Natural killer cell treated with Interleukin-12 subunit alpha and Interleukin-12 subunit beta and Interleukin-15 and Interleukin-18, amount 100 ng/mL, for 72 hours (primary cell): Measurements from ENCODE around the gene SYNE1. TPM values are rescaled to one million over a fixed set of nuclear protein-coding genes. Genes with fewer than 3 reads are reported as not detected.

Source experiments
- ATAC-seq, 2 donors: fragments of 150-1000 bp; cut with Tn5 transposase in 1 of 2; sonication (Bioruptor Pico), chemical (Tn5 transposase) in 1 of 2; 2 replicates each; pipeline ENCODE4 v1.10.0; 2021
- DNase-seq: peaks from one replicate; pipeline ENCODE4 v3.0.0; 2022; ENCODE audit warnings: low spot score
- H3K27ac Mint-ChIP-seq, 2 donors: 1 replicate in 1 of 2; 2 replicates in 1 of 2; pipeline ENCODE4 v1.8.0; 2022; ENCODE audit warnings: mixed read lengths in 2 of 2, mild to moderate bottlenecking in 1 of 2, moderate library complexity in 1 of 2
- H3K27me3 Mint-ChIP-seq, 2 donors: 1 replicate in 1 of 2; 2 replicates in 1 of 2; pipeline ENCODE4 v1.8.0; 2022; ENCODE audit warnings: mixed read lengths in 2 of 2
- H3K36me3 Mint-ChIP-seq: one replicate; pipeline ENCODE4 v1.8.0; 2022; ENCODE audit warnings: mixed read lengths
- H3K4me1 Mint-ChIP-seq, 2 donors: 1 replicate in 1 of 2; 2 replicates in 1 of 2; pipeline ENCODE4 v1.8.0; 2022; ENCODE audit warnings: low read depth in 2 of 2, mixed read lengths in 2 of 2, mild to moderate bottlenecking in 1 of 2
- H3K4me3 Mint-ChIP-seq: one replicate; pipeline ENCODE4 v1.8.0; 2022; ENCODE audit warnings: mixed read lengths
- H3K9me3 Mint-ChIP-seq: 2 replicates; pipeline ENCODE4 v1.8.0; 2022; ENCODE audit warnings: mixed read lengths
- total RNA-seq, 2 donors: library from RNA; stranded (reverse); gene quantifications; one replicate each; pipeline ENCODE4 v1.2.3, GENCODE V29; 2022

Gene SYNE1
- total RNA-seq, 2 donors from 2014 or later, result 30.6 to 61.2 TPM

- ATAC-seq (no peak), DNase-seq (no peak)
- H3K4me3 Mint-ChIP-seq, result no peak overlapping the region
- H3K27ac Mint-ChIP-seq, result no peak overlapping the region
- peaks cover 4% of the 10 kb centered on the region for H3K36me3 Mint-ChIP-seq
- no peaks in the 10 kb centered on the region for H3K27me3 Mint-ChIP-seq
- no peaks in the 10 kb centered on the region for H3K9me3 Mint-ChIP-seq
- no peaks in the 10 kb centered on the region for H3K4me1 Mint-ChIP-seq
These were observed 235.2 kb downstream of the SYNE1 start for GRCh38 chr6:152401978-152402377.

- no peak overlapping the region for H3K27ac Mint-ChIP-seq
- peaks cover 11% of the 10 kb centered on the region for H3K36me3 Mint-ChIP-seq
- no peak for ATAC-seq
These were observed 237.8 kb downstream of the SYNE1 start for GRCh38 chr6:152399399-152399798.

GRCh38 chr6:152398993-152399392 is 238.2 kb downstream of the SYNE1 start:
- Mint-ChIP-seq H3K4me3 (no peak overlapping the region), H3K4me1 (no peaks in the 10 kb centered on the region), H3K36me3 (peaks cover 15% of the 10 kb centered on the region), H3K27ac (no peak overlapping the region), H3K9me3 (no peaks in the 10 kb centered on the region), H3K27me3 (no peaks in the 10 kb centered on the region)
- DNase-seq, result no peak
- ATAC-seq, result no peak

More at GRCh38 chr6:152399399-152399798, 237.8 kb downstream of the SYNE1 start:
- no peak overlapping the region for H3K4me3 Mint-ChIP-seq
- H3K27me3 Mint-ChIP-seq, result no peaks in the 10 kb centered on the region
- H3K4me1 Mint-ChIP-seq, result no peaks in the 10 kb centered on the region
- H3K9me3 Mint-ChIP-seq, result no peaks in the 10 kb centered on the region
- no peak for DNase-seq

- no peaks in the 10 kb centered on the region for H3K9me3 Mint-ChIP-seq
- H3K4me1 Mint-ChIP-seq, result no peaks in the 10 kb centered on the region
- ATAC-seq (no peak), DNase-seq (no peak)
- H3K4me3 Mint-ChIP-seq, result no peak overlapping the region
- H3K27ac Mint-ChIP-seq, result no peak overlapping the region
- no peaks in the 10 kb centered on the region for H3K27me3 Mint-ChIP-seq
- H3K36me3 Mint-ChIP-seq, result peaks cover 17% of the 10 kb centered on the region
These were observed 238.8 kb downstream of the SYNE1 start for GRCh38 chr6:152398316-152398715.

GRCh38 chr6:152394303-152394702 is 242.9 kb downstream of the SYNE1 start:
- H3K4me3 Mint-ChIP-seq, result no peak overlapping the region
- peaks cover 24% of the 10 kb centered on the region for H3K36me3 Mint-ChIP-seq
- H3K4me1 Mint-ChIP-seq, result peaks cover 0 to 1% of the 10 kb centered on the region in 2 donors
- ATAC-seq (no peak), DNase-seq (no peak)
- H3K27ac Mint-ChIP-seq, result no peak overlapping the region
- no peaks in the 10 kb centered on the region for H3K27me3 Mint-ChIP-seq
- no peaks in the 10 kb centered on the region for H3K9me3 Mint-ChIP-seq

GRCh38 chr6:152391179-152391880 is 245.8 kb downstream of the SYNE1 start:
- Mint-ChIP-seq H3K27ac (no peak overlapping the region), H3K36me3 (peaks cover 31% of the 10 kb centered on the region), H3K9me3 (no peaks in the 10 kb centered on the region), H3K4me3 (no peak overlapping the region), H3K27me3 (no peaks in the 10 kb centered on the region), H3K4me1 (peaks cover 5 to 6% of the 10 kb centered on the region in 2 donors)
- ATAC-seq, result no peak
- no peak for DNase-seq

GRCh38 chr6:152387091-152387490 is 250.1 kb downstream of the SYNE1 start:
- no peaks in the 10 kb centered on the region for H3K9me3 Mint-ChIP-seq
- H3K27me3 Mint-ChIP-seq, result no peaks in the 10 kb centered on the region

GRCh38 chr6:152386131-152386530 is 251.0 kb downstream of the SYNE1 start:
- Mint-ChIP-seq H3K4me1 (peaks cover 17% of the 10 kb centered on the region in 2 donors), H3K27me3 (no peaks in the 10 kb centered on the region), H3K27ac (no peak overlapping the region), H3K36me3 (peaks cover 19% of the 10 kb centered on the region), H3K4me3 (peak overlapping the region; percentile 18), H3K9me3 (no peaks in the 10 kb centered on the region)
- DNase-seq (no peak), ATAC-seq (no peak)

More at GRCh38 chr6:152387091-152387490, 250.1 kb downstream of the SYNE1 start:
- no peak for DNase-seq
- Mint-ChIP-seq H3K27ac (no peak overlapping the region), H3K4me1 (peaks cover 16% of the 10 kb centered on the region in 2 donors), H3K4me3 (no peak overlapping the region), H3K36me3 (peaks cover 19% of the 10 kb centered on the region)
- no peak for ATAC-seq

GRCh38 chr6:152380993-152381898 is 255.9 kb downstream of the SYNE1 start:
- Mint-ChIP-seq H3K27me3 (no peaks in the 10 kb centered on the region), H3K36me3 (peaks cover 6% of the 10 kb centered on the region), H3K27ac (no peak overlapping the region), H3K4me1 (peaks cover 26 to 30% of the 10 kb centered on the region in 2 donors), H3K9me3 (no peaks in the 10 kb centered on the region), H3K4me3 (no peak overlapping the region)
- no peak for ATAC-seq
- no peak for DNase-seq

- Mint-ChIP-seq H3K4me1 (peaks cover 22 to 23% of the 10 kb centered on the region in 2 donors), H3K27ac (peak overlapping the region; percentile 51 to 83), H3K4me3 (peak overlapping the region; percentile 59), H3K27me3 (no peaks in the 10 kb centered on the region), H3K36me3 (peaks cover 6% of the 10 kb centered on the region), H3K9me3 (no peaks in the 10 kb centered on the region)
- DNase-seq, result no peak
- ATAC-seq, result peak in 1 of 2 donors; percentile 24
These were observed 256.8 kb downstream of the SYNE1 start for GRCh38 chr6:152380351-152380767.

- no peaks in the 10 kb centered on the region for H3K9me3 Mint-ChIP-seq
- peaks cover 6% of the 10 kb centered on the region for H3K36me3 Mint-ChIP-seq
- H3K27ac Mint-ChIP-seq, result peak overlapping the region in 1 of 2 donors; percentile 83
- DNase-seq, result no peak
- ATAC-seq, result no peak
- no peaks in the 10 kb centered on the region for H3K27me3 Mint-ChIP-seq
- no peak overlapping the region for H3K4me3 Mint-ChIP-seq
- peaks cover 22 to 23% of the 10 kb centered on the region in 2 donors for H3K4me1 Mint-ChIP-seq
These were observed 257.7 kb downstream of the SYNE1 start for GRCh38 chr6:152379423-152379822.

- H3K9me3 Mint-ChIP-seq, result no peaks in the 10 kb centered on the region
- no peak overlapping the region for H3K27ac Mint-ChIP-seq
- H3K36me3 Mint-ChIP-seq, result peaks cover under 1% of the 10 kb centered on the region
- DNase-seq (no peak), ATAC-seq (peak in 1 of 2 donors; percentile 63)
- H3K4me3 Mint-ChIP-seq, result no peak overlapping the region
- H3K4me1 Mint-ChIP-seq, result peaks cover 17 to 20% of the 10 kb centered on the region in 2 donors
- H3K27me3 Mint-ChIP-seq, result no peaks in the 10 kb centered on the region
These were observed 259.0 kb downstream of the SYNE1 start for GRCh38 chr6:152378169-152378568.

GRCh38 chr6:152375197-152375596 is 262.0 kb downstream of the SYNE1 start:
- Mint-ChIP-seq H3K4me3 (no peak overlapping the region), H3K9me3 (no peaks in the 10 kb centered on the region), H3K36me3 (peaks cover 5% of the 10 kb centered on the region), H3K27me3 (no peaks in the 10 kb centered on the region), H3K4me1 (peaks cover 10 to 13% of the 10 kb centered on the region in 2 donors), H3K27ac (no peak overlapping the region)
- DNase-seq (no peak), ATAC-seq (no peak)

- DNase-seq (no peak), ATAC-seq (no peak)
- H3K27ac Mint-ChIP-seq, result peak overlapping the region in 1 of 2 donors; percentile 25
- peaks cover 5% of the 10 kb centered on the region for H3K36me3 Mint-ChIP-seq
- no peak overlapping the region for H3K4me3 Mint-ChIP-seq
- H3K27me3 Mint-ChIP-seq, result no peaks in the 10 kb centered on the region
- H3K4me1 Mint-ChIP-seq, result peaks cover 0 to 4% of the 10 kb centered on the region in 2 donors
- no peaks in the 10 kb centered on the region for H3K9me3 Mint-ChIP-seq
These were observed 264.2 kb downstream of the SYNE1 start for GRCh38 chr6:152372945-152373344.
